CD4-positive, alpha-beta T cell (primary cell): ENCODE results near the gene VGF. TPM values are rescaled to one million over a fixed set of nuclear protein-coding genes. Genes with fewer than 3 reads are reported as not detected.

Source experiments
- ATAC-seq: fragments of 200-7000 bp; cut with Tn5 transposase; one replicate; pipeline ENCODE4 v1.10.0; 2022; ENCODE audit warnings: mild to moderate bottlenecking; ENCODE audit not compliant: poor library complexity
- CTCF ChIA-PET: fragments of 350-600 bp; sonication (Branson Sonifier 250); formaldehyde crosslinking; loops from one replicate; lab custom pipeline; 2021; ENCODE audit warnings: antibody characterized with exemption, inconsistent platforms; lab: Charles Lee
- POLR2A ChIA-PET: fragments of 350-600 bp; sonication (Branson Sonifier 250); formaldehyde crosslinking; loops from one replicate; lab custom pipeline; 2021; ENCODE audit warnings: antibody characterized with exemption, inconsistent platforms; lab: Charles Lee
- DNase-seq, 14 experiments: peaks; one replicate each; pipeline ENCODE4 v3.0.0-alpha.2; 2013 to 2020; ENCODE audit warnings: mixed read lengths in 2 of 14
- H3K27ac ChIP-seq, 2 donors: one replicate each; pipeline versions ENCODE4 v1.5.1 to v1.7.0; 2013; ENCODE audit warnings: low read length in 2 of 2, low read depth in 1 of 2, mild to moderate bottlenecking in 1 of 2
- H3K27me3 ChIP-seq, 2 experiments: 1 replicate in 1 of 2; 2 replicates in 1 of 2; pipeline versions ENCODE4 v1.6.1 to v1.7.0; 2013; ENCODE audit warnings: low read length in 2 of 2, control low read depth in 1 of 2, mild to moderate bottlenecking in 1 of 2, moderate library complexity in 1 of 2; ENCODE audit not compliant: insufficient read depth in 2 of 2, control insufficient read depth in 1 of 2
- H3K36me3 ChIP-seq: one replicate; pipeline ENCODE4 v1.6.1; 2013; ENCODE audit warnings: low read length, control low read depth; ENCODE audit not compliant: insufficient read depth
- H3K4me1 ChIP-seq: one replicate; pipeline ENCODE4 v1.6.1; 2013; ENCODE audit warnings: low read length, control low read depth; ENCODE audit not compliant: insufficient read depth
- H3K4me3 ChIP-seq: one replicate; pipeline ENCODE4 v1.5.1; 2013; ENCODE audit warnings: mild to moderate bottlenecking, low read length, moderate library complexity
- H3K9me3 ChIP-seq, 2 experiments: 1 replicate in 1 of 2; 2 replicates in 1 of 2; pipeline versions ENCODE4 v1.6.1 to v1.7.0; 2013; ENCODE audit warnings: low read length in 2 of 2, mild to moderate bottlenecking in 2 of 2, control low read depth in 1 of 2, moderate library complexity in 1 of 2; ENCODE audit not compliant: control insufficient read depth in 1 of 2, insufficient read depth in 1 of 2
- H3K27ac Mint-ChIP-seq: one replicate; pipeline ENCODE4 v1.8.0; 2020; ENCODE audit warnings: mixed read lengths
- H3K27me3 Mint-ChIP-seq: one replicate; pipeline ENCODE4 v1.8.0; 2021; ENCODE audit warnings: mixed read lengths
- H3K36me3 Mint-ChIP-seq: one replicate; pipeline ENCODE4 v1.8.0; 2021; ENCODE audit warnings: low read depth, mixed read lengths
- H3K4me1 Mint-ChIP-seq: one replicate; pipeline ENCODE4 v1.8.0; 2021; ENCODE audit warnings: low read depth, mixed read lengths
- H3K4me3 Mint-ChIP-seq: one replicate; pipeline ENCODE4 v1.8.0; 2020; ENCODE audit warnings: mild to moderate bottlenecking, mixed read lengths
- H3K9me3 Mint-ChIP-seq: one replicate; pipeline ENCODE4 v1.8.0; 2020; ENCODE audit warnings: mixed read lengths
- intact Hi-C, 2 experiments: fragments of 100-400 bp; cut with DNase I in 1 of 2; cut with micrococcal nuclease in 1 of 2; formaldehyde crosslinking; loops; one replicate each; pipeline versions ENCODE4 v1.15.1 to v1.9.0; 2023 to 2025; cut with DNase I, micrococcal nuclease
- total RNA-seq, 174 experiments: library from RNA in 2 of 174; stranded (reverse) in 2 of 174; gene quantifications; one replicate each; pipeline ENCODE4 v1.2.3 and lab custom pipeline; 2021 to 2026
- TF ChIP-seq, protein P1 (sequence below): fragments of 200-600 bp; IDR thresholded peaks from one replicate; pipeline ENCODE4 v1.8.0; 2022; ENCODE audit warnings: antibody characterized with exemption, mild to moderate bottlenecking

VGF gene
- total RNA-seq, 2 experiments from 2014 or later, result not detected

DNA sequence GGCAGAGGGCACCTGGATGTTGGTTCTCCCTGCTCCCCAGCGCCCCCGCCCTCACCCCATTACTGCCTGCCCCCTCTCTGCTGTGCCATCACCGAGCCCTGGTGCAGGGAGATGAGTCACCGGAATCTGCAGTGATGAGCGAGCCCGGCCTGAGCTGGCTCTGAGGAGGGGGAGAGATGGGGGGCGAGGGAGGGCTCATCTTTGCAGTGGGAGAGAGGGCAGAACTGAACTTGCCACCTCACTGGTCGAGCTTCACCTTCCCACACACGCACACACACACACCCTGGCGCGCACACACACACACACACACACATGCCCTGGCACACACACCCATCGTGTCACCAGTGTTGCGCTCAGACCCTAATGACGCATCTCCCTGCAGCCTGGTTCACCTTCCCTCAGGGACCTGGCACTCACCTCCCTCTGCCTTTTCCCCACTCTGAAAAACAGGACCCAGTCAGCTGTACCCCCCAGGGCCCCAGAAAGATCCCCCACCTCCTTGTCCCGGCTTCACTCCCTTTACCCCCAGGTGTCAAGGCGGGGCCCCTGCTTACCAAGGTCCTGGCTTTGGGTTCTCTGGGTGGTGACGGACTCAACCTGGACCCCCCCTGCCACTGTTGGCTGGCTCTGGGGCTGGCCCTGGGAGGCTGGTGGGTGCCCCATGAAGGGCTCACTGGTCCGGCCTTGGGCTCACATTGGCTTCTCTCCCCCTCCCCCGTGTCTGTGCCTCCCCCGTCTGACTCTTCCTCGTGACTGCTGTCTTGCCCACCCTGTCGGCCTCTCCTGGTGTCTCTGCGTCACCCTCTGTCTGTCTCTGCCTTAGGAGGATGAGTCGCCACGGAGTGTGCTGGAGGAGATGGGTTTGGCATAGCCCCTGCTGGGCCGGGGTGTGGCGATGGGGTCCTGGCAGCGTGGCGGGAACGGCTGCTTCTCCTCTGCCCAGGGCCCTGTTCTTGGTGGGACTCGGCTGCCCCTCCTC is 5.4 kb downstream of the VGF start:
- H3K4me3 Mint-ChIP-seq, result no peak overlapping the region
- CTCF ChIA-PET, result no interaction called here
- H3K4me1 Mint-ChIP-seq, result peaks cover 13% of the 10 kb centered on the region
- H3K9me3 ChIP-seq, result peaks cover 0 to 16% of the 10 kb centered on the region in 2 experiments
- H3K27me3 ChIP-seq, result peaks cover 31 to 34% of the 10 kb centered on the region in 2 experiments
- peaks cover 45% of the 10 kb centered on the region for H3K36me3 Mint-ChIP-seq
- no peak for ATAC-seq
- peaks cover 24% of the 10 kb centered on the region for H3K36me3 ChIP-seq
- no peak overlapping the region for H3K27ac ChIP-seq
- TF ChIP-seq, protein P1, sequence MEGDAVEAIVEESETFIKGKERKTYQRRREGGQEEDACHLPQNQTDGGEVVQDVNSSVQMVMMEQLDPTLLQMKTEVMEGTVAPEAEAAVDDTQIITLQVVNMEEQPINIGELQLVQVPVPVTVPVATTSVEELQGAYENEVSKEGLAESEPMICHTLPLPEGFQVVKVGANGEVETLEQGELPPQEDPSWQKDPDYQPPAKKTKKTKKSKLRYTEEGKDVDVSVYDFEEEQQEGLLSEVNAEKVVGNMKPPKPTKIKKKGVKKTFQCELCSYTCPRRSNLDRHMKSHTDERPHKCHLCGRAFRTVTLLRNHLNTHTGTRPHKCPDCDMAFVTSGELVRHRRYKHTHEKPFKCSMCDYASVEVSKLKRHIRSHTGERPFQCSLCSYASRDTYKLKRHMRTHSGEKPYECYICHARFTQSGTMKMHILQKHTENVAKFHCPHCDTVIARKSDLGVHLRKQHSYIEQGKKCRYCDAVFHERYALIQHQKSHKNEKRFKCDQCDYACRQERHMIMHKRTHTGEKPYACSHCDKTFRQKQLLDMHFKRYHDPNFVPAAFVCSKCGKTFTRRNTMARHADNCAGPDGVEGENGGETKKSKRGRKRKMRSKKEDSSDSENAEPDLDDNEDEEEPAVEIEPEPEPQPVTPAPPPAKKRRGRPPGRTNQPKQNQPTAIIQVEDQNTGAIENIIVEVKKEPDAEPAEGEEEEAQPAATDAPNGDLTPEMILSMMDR, result no peak
- intact Hi-C loops, result loop anchor here in 1 of 2 experiments (5.0 kb wide), 1 partner anchor 453 kb away; the partner anchor contains the start of gene POP7
- POLR2A ChIA-PET, result no interaction called here
- peaks cover 33% of the 10 kb centered on the region for H3K27me3 Mint-ChIP-seq
- no peak overlapping the region for H3K27ac Mint-ChIP-seq
- no peaks in the 10 kb centered on the region for H3K9me3 Mint-ChIP-seq
- DNase-seq, result no peak
- peaks cover 34% of the 10 kb centered on the region for H3K4me1 ChIP-seq
- no peak overlapping the region for H3K4me3 ChIP-seq

GRCh38 chr7:101156866-101157589 is 8.3 kb downstream of the VGF start:
- ATAC-seq, result no peak

GRCh38 chr7:101156277-101156676 is 9.1 kb downstream of the VGF start:
- Mint-ChIP-seq H3K27ac (no peak overlapping the region), H3K27me3 (peaks cover 12% of the 10 kb centered on the region), H3K4me3 (peak overlapping the region; percentile 68), H3K36me3 (peaks cover 45% of the 10 kb centered on the region), H3K4me1 (peaks cover 15% of the 10 kb centered on the region), H3K9me3 (no peaks in the 10 kb centered on the region)
- ChIA-PET CTCF (interaction anchor here (1.7 to 1.9 kb wide), 3 partner anchors 9 to 36 kb away, joined by 3 to 17 read pairs (median 6); no protein-coding TSS in a partner anchor), POLR2A (no interaction called here)
- Histone ChIP-seq H3K4me3 (no peak overlapping the region), H3K36me3 (peaks cover 24% of the 10 kb centered on the region), H3K27me3 (peaks cover 0 to 2% of the 10 kb centered on the region in 2 experiments), H3K9me3 (no peaks in the 10 kb centered on the region), H3K4me1 (peaks cover 19% of the 10 kb centered on the region), H3K27ac (no peak overlapping the region)
- intact Hi-C loops, result no loop called here
- DNase-seq (no peak), ATAC-seq (no peak)
- TF ChIP-seq, protein P1, result no peak

More at GRCh38 chr7:101156866-101157589, 8.3 kb downstream of the VGF start:
- peaks cover 18% of the 10 kb centered on the region for H3K27me3 Mint-ChIP-seq
- TF ChIP-seq, protein P1, result no peak
- CTCF ChIA-PET, result interaction anchor here (0.6 to 1.9 kb wide), 4 partner anchors 10 to 41 kb away, joined by 3 to 17 read pairs (median 6); no protein-coding TSS in a partner anchor
- intact Hi-C loops, result no loop called here
- no peak overlapping the region for H3K4me3 ChIP-seq
- H3K4me1 Mint-ChIP-seq, result peaks cover 15% of the 10 kb centered on the region
- H3K9me3 Mint-ChIP-seq, result no peaks in the 10 kb centered on the region
- peaks cover 45% of the 10 kb centered on the region for H3K36me3 Mint-ChIP-seq
- H3K4me1 ChIP-seq, result peaks cover 19% of the 10 kb centered on the region
- no peak overlapping the region for H3K27ac ChIP-seq
- no peak overlapping the region for H3K27ac Mint-ChIP-seq
- H3K27me3 ChIP-seq, result peaks cover 6 to 10% of the 10 kb centered on the region in 2 experiments
- H3K36me3 ChIP-seq, result peaks cover 24% of the 10 kb centered on the region
- no peaks in the 10 kb centered on the region for H3K9me3 ChIP-seq
- H3K4me3 Mint-ChIP-seq, result peak overlapping the region; percentile 68
- no peak for DNase-seq
- POLR2A ChIA-PET, result no interaction called here
